Endothelial cell of coronary artery (primary cell): ENCODE measurements around the gene OR8J3. TPM values are rescaled to one million over a fixed set of nuclear protein-coding genes. Genes with fewer than 3 reads are reported as not detected.

ENCODE experiments used
- total RNA-seq: library from RNA; depleted of rRNA; stranded (reverse); fragments of >200 nt; gene quantifications from 2 replicates; pipeline ENCODE4 v1.2.3, GENCODE V29; 2014

OR8J3 gene
- total RNA-seq, result not detected in 2 replicates

GRCh38 chr11:56140151-56140661 is at the start of gene OR8J3:
OR8J3 (minus strand) TSS chr11:56140201; CDS start chr11:56137718, 2,483 bp downstream.

GRCh38 chr11:56176318-56176717 is 36.3 kb upstream of the OR8J3 start, which contains the start of gene OR5J2:
OR5J2 (plus strand) TSS chr11:56176618; CDS start chr11:56176618, 0 bp downstream.

GRCh38 chr11:56160217-56160616 is 20.2 kb upstream of the OR8J3 start, which contains the start of gene OR8K5:
OR8K5 (minus strand) TSS chr11:56160317; CDS start chr11:56160317, 0 bp downstream.

GRCh38 chr11:56122073-56122472 is 17.9 kb downstream of the OR8J3 start, which contains the start of gene OR8H3:
OR8H3 (plus strand) TSS chr11:56122373; CDS start chr11:56122373, 0 bp downstream.

GRCh38 chr11:56103210-56103737 is 36.7 kb downstream of the OR8J3 start, which contains the start of gene OR8H2:
OR8H2 (plus strand) TSS chr11:56103687; CDS start chr11:56105043, 1,356 bp downstream.

GRCh38 chr11:56093008-56093407 is 47.0 kb downstream of the OR8J3 start, which contains the start of gene OR8I2:
OR8I2 (plus strand) TSS chr11:56093308; CDS start chr11:56093308, 0 bp downstream.

Other genes with a start within 250 kb of the OR8J3 start
- gene OR5W2, start 225.6 kb downstream of the OR8J3 start, total RNA-seq, result not detected in 2 replicates
- not detected in 2 replicates for gene OR5I1, start 203.8 kb downstream of the OR8J3 start, total RNA-seq
- gene OR10AG1, start 170.3 kb downstream of the OR8J3 start, total RNA-seq, result not detected in 2 replicates
- gene OR5F1, start 145.6 kb downstream of the OR8J3 start, total RNA-seq, result not detected in 2 replicates
- not detected in 2 replicates for gene OR5AS1, start 112.5 kb downstream of the OR8J3 start, total RNA-seq
- not detected in 2 replicates for gene OR8I2, start 46.9 kb downstream of the OR8J3 start, total RNA-seq
- not detected in 2 replicates for gene OR8H2, start 36.5 kb downstream of the OR8J3 start, total RNA-seq
- not detected in 2 replicates for gene OR8H3, start 17.8 kb downstream of the OR8J3 start, total RNA-seq
- gene OR8K5, start 20.1 kb upstream of the OR8J3 start, total RNA-seq, result not detected in 2 replicates
- gene OR5J2, start 36.4 kb upstream of the OR8J3 start, total RNA-seq, result not detected in 2 replicates
- not detected in 2 replicates for gene OR5T2, start 94.1 kb upstream of the OR8J3 start, total RNA-seq
- gene OR5T3, start 112.1 kb upstream of the OR8J3 start, total RNA-seq, result not detected in 2 replicates
- gene OR5T1, start 134.0 kb upstream of the OR8J3 start, total RNA-seq, result not detected in 2 replicates
- not detected in 2 replicates for gene OR8H1, start 152.1 kb upstream of the OR8J3 start, total RNA-seq
- gene OR8K3, start 174.9 kb upstream of the OR8J3 start, total RNA-seq, result not detected in 2 replicates
- gene OR8K1, start 205.8 kb upstream of the OR8J3 start, total RNA-seq, result not detected in 2 replicates
- gene OR8J1, start 214.1 kb upstream of the OR8J3 start, total RNA-seq, result not detected in 2 replicates
- not detected in 2 replicates for gene OR8U1, start 235.4 kb upstream of the OR8J3 start, total RNA-seq